SKM-1 treated with dmso at 0.1 percent for 144 hours (cell line): Measurements from ENCODE around the gene ZFAND2A.
A peak's percentile ranks its signal among the peaks of the same experiment; 100 is the strongest.
"Not testable (repeated sequence)": the region's sequence is repeated elsewhere in the genome, so short reads cannot be mapped to it uniquely, and the experiment has no call there.

Experiments used
- DNase-seq: peaks from one replicate; lab custom pipeline; 2025; ENCODE audit not compliant: unreplicated experiment; lab: John Stamatoyannopoulos, UW

ZFAND2A gene

GRCh38 chr7:1154172-1154739 is 5.7 kb downstream of the ZFAND2A start:
- no peak for DNase-seq

- DNase-seq: no peak
These were observed 7.5 kb downstream of the ZFAND2A start for GRCh38 chr7:1152492-1152891.

GRCh38 chr7:1151653-1152425 is 8.2 kb downstream of the ZFAND2A start:
- DNase-seq: no peak

- DNase-seq: no peak
These were observed 8.8 kb downstream of the ZFAND2A start for GRCh38 chr7:1151156-1151555.

- no peak for DNase-seq
These were observed 9.5 kb downstream of the ZFAND2A start for GRCh38 chr7:1150400-1151002.

- no peak for DNase-seq
These were observed 10.6 kb downstream of the ZFAND2A start for GRCh38 chr7:1149351-1149794.

GRCh38 chr7:1147873-1148272 is 12.1 kb downstream of the ZFAND2A start:
- DNase-seq: not testable (repeated sequence)

GRCh38 chr7:1144269-1144771 is 15.7 kb downstream of the ZFAND2A start:
- peak; percentile 13 for DNase-seq

- not testable (repeated sequence) for DNase-seq
These were observed 17.0 kb downstream of the ZFAND2A start for GRCh38 chr7:1143031-1143430.

GRCh38 chr7:1142051-1142635 is 17.9 kb downstream of the ZFAND2A start:
- no peak for DNase-seq

- no peak for DNase-seq
These were observed 18.3 kb downstream of the ZFAND2A start for GRCh38 chr7:1141651-1142050.

GRCh38 chr7:1140476-1141104 is 19.4 kb downstream of the ZFAND2A start:
- DNase-seq: no peak

- DNase-seq: no peak
These were observed 22.4 kb downstream of the ZFAND2A start for GRCh38 chr7:1137517-1138167.

- DNase-seq: no peak
These were observed 23.0 kb downstream of the ZFAND2A start for GRCh38 chr7:1136841-1137516.

- no peak for DNase-seq
These were observed 25.0 kb downstream of the ZFAND2A start for GRCh38 chr7:1134951-1135350.

GRCh38 chr7:1131471-1132265 is 28.3 kb downstream of the ZFAND2A start:
- DNase-seq: no peak

- DNase-seq: no peak
These were observed 29.7 kb downstream of the ZFAND2A start for GRCh38 chr7:1130021-1130990.

GRCh38 chr7:1129431-1129830 is 30.6 kb downstream of the ZFAND2A start:
- no peak for DNase-seq
